ENCODE data around the gene ALDH3B1. TPM values are rescaled to one million over a fixed set of nuclear protein-coding genes. Genes with fewer than 3 reads are reported as not detected.

Gene ALDH3B1
- total RNA-seq, 1 experiment from 2014 or later = 41.6 TPM

- CTCF ChIA-PET = no interaction called here
- Mint-ChIP-seq H3K4me3 (ENCODE audit: low read depth, unreplicated experiment) (no peak overlapping the region), H3K36me3 (ENCODE audit: insufficient read depth, unreplicated experiment) (peaks cover 92% of the 10 kb centered on the region), H3K9me3 (ENCODE audit: low read depth, unreplicated experiment) (no peaks in the 10 kb centered on the region), H3K27ac (ENCODE audit: unreplicated experiment) (no peak overlapping the region), H3K4me1 (ENCODE audit: low read depth, unreplicated experiment) (no peaks in the 10 kb centered on the region), H3K27me3 (ENCODE audit: unreplicated experiment) (no peaks in the 10 kb centered on the region)
- BruUV-seq (replicated peaks) = no TSS peak
- TF ChIP-seq CTCF (IDR thresholded peaks at IDR 0.05; ENCODE audit: unreplicated experiment) = no peak
- intact Hi-C loops (cut with micrococcal nuclease; ENCODE audit: unreplicated experiment) = no loop called here
- DNase-seq = no peak
Measured at GRCh38 chr11:68053981-68054812, 44.1 kb downstream of the ALDH3B1 start.

- Mint-ChIP-seq H3K9me3 (ENCODE audit: low read depth, unreplicated experiment) (no peaks in the 10 kb centered on the region), H3K4me3 (ENCODE audit: low read depth, unreplicated experiment) (no peak overlapping the region), H3K36me3 (ENCODE audit: insufficient read depth, unreplicated experiment) (peaks cover 97% of the 10 kb centered on the region), H3K27me3 (ENCODE audit: unreplicated experiment) (no peaks in the 10 kb centered on the region), H3K27ac (ENCODE audit: unreplicated experiment) (no peak overlapping the region), H3K4me1 (ENCODE audit: low read depth, unreplicated experiment) (no peaks in the 10 kb centered on the region)
- intact Hi-C loops (cut with micrococcal nuclease; ENCODE audit: unreplicated experiment) = no loop called here
- DNase-seq = no peak
- BruUV-seq (replicated peaks) = no TSS peak
- no peak for TF ChIP-seq CTCF (IDR thresholded peaks at IDR 0.05; ENCODE audit: unreplicated experiment)
- CTCF ChIA-PET = no interaction called here
Measured at GRCh38 chr11:68056317-68057285, 46.5 kb downstream of the ALDH3B1 start.

GRCh38 chr11:68057807-68058206 lies 47.7 kb downstream of the ALDH3B1 start:
- H3K36me3 Mint-ChIP-seq (ENCODE audit: insufficient read depth, unreplicated experiment) = peaks cover 98% of the 10 kb centered on the region
- intact Hi-C loops (cut with micrococcal nuclease; ENCODE audit: unreplicated experiment) = no loop called here
- no peaks in the 10 kb centered on the region for H3K9me3 Mint-ChIP-seq (ENCODE audit: low read depth, unreplicated experiment)
- TF ChIP-seq CTCF (IDR thresholded peaks at IDR 0.05; ENCODE audit: unreplicated experiment) = no peak
- H3K4me3 Mint-ChIP-seq (ENCODE audit: low read depth, unreplicated experiment) = no peak overlapping the region
- no peaks in the 10 kb centered on the region for H3K4me1 Mint-ChIP-seq (ENCODE audit: low read depth, unreplicated experiment)
- DNase-seq = no peak
- CTCF ChIA-PET = no interaction called here
- no peaks in the 10 kb centered on the region for H3K27me3 Mint-ChIP-seq (ENCODE audit: unreplicated experiment)
- no TSS peak for BruUV-seq (replicated peaks)
- H3K27ac Mint-ChIP-seq (ENCODE audit: unreplicated experiment) = peak overlapping the region; percentile 50

GRCh38 chr11:68061508-68061907 lies 51.4 kb downstream of the ALDH3B1 start:
- Mint-ChIP-seq H3K27ac (ENCODE audit: unreplicated experiment) (no peak overlapping the region), H3K36me3 (ENCODE audit: insufficient read depth, unreplicated experiment) (peaks cover 93% of the 10 kb centered on the region), H3K4me1 (ENCODE audit: low read depth, unreplicated experiment) (no peaks in the 10 kb centered on the region), H3K27me3 (ENCODE audit: unreplicated experiment) (no peaks in the 10 kb centered on the region), H3K9me3 (ENCODE audit: low read depth, unreplicated experiment) (no peaks in the 10 kb centered on the region), H3K4me3 (ENCODE audit: low read depth, unreplicated experiment) (no peak overlapping the region)
- intact Hi-C loops (cut with micrococcal nuclease; ENCODE audit: unreplicated experiment) = no loop called here
- TF ChIP-seq CTCF (IDR thresholded peaks at IDR 0.05; ENCODE audit: unreplicated experiment) = no peak
- no peak for DNase-seq
- CTCF ChIA-PET = no interaction called here
- no TSS peak for BruUV-seq (replicated peaks)

Data from Calu3 (cell line).